Jurkat, Clone E6-1 (cell line): ENCODE data around the gene SPIB. TPM values are rescaled to one million over a fixed set of nuclear protein-coding genes. Genes with fewer than 3 reads are reported as not detected.
A peak's percentile ranks its signal among the peaks of the same experiment; 100 is the strongest.

Experiments
- DNase-seq: peaks from one replicate; pipeline ENCODE4 v3.0.0-alpha.2; 2011; ENCODE audit warnings: low read depth, low spot score
- H3K4me3 ChIP-seq: 2 replicates; pipeline ENCODE4 v1.5.1; 2011; ENCODE audit warnings: mild to moderate bottlenecking, low read length, control low read depth, moderate library complexity
- polyA plus RNA-seq: library from polyadenylated mRNA; unstranded; fragments of >200 nt; gene quantifications from one replicate; pipeline ENCODE4 v1.2.1, GENCODE V29; 2012; ENCODE audit warnings: missing spikeins; ENCODE audit not compliant: insufficient read length, insufficient read depth

The SPIB gene
- polyA plus RNA-seq, result 2.4 TPM

- no peak for DNase-seq
- no peak within 1 kb of the TSS for H3K4me3 ChIP-seq
Observed at GRCh38 chr19:50418176-50419021, at the start of gene SPIB. SPIB (plus strand) TSS chr19:50418938; CDS start chr19:50418963, 25 bp downstream.

- no peak overlapping the region for H3K4me3 ChIP-seq
- DNase-seq, result no peak
Observed at GRCh38 chr19:50371914-50372475, 46.7 kb upstream of the SPIB start.

- peak; percentile 98 for DNase-seq
- peak within 1 kb of the TSS; percentile 85 for H3K4me3 ChIP-seq
Observed at GRCh38 chr19:50376166-50377050, 42.3 kb upstream of the SPIB start, which contains the start of gene NR1H2. NR1H2 (plus strand) TSS chr19:50376457; CDS start chr19:50377606, 1,149 bp downstream.

GRCh38 chr19:50377051-50377461, 41.7 kb upstream of the SPIB start:
- no peak for DNase-seq
- peak overlapping the region; percentile 37 for H3K4me3 ChIP-seq

GRCh38 chr19:50377517-50377916, 41.2 kb upstream of the SPIB start:
- no peak for DNase-seq
- no peak overlapping the region for H3K4me3 ChIP-seq

GRCh38 chr19:50378169-50378862, 40.4 kb upstream of the SPIB start:
- no peak for DNase-seq
- H3K4me3 ChIP-seq, result no peak overlapping the region

- DNase-seq, result no peak
- no peak overlapping the region for H3K4me3 ChIP-seq
Observed at GRCh38 chr19:50378863-50379236, 39.9 kb upstream of the SPIB start.

- DNase-seq, result no peak
- H3K4me3 ChIP-seq, result no peak overlapping the region
Observed at GRCh38 chr19:50379602-50380001, 39.1 kb upstream of the SPIB start.

GRCh38 chr19:50380137-50380536, 38.6 kb upstream of the SPIB start:
- DNase-seq, result no peak
- H3K4me3 ChIP-seq, result no peak overlapping the region

- no peak overlapping the region for H3K4me3 ChIP-seq
- DNase-seq, result no peak
Observed at GRCh38 chr19:50380751-50381151, 38.0 kb upstream of the SPIB start.

GRCh38 chr19:50381881-50382729, 36.6 kb upstream of the SPIB start:
- no peak overlapping the region for H3K4me3 ChIP-seq
- no peak for DNase-seq

GRCh38 chr19:50383001-50383851, 35.5 kb upstream of the SPIB start:
- DNase-seq, result no peak
- H3K4me3 ChIP-seq, result peak overlapping the region; percentile 58

GRCh38 chr19:50383852-50384684, 34.7 kb upstream of the SPIB start, which contains the start of gene POLD1:
POLD1 (plus strand) TSS chr19:50384347; CDS start chr19:50398852, 14,505 bp downstream.
- peak within 1 kb of the TSS; percentile 97 for H3K4me3 ChIP-seq
- DNase-seq, result peak; percentile 95

GRCh38 chr19:50384685-50385535, 33.8 kb upstream of the SPIB start:
- no peak for DNase-seq
- peak overlapping the region; percentile 97 for H3K4me3 ChIP-seq

- no peak for DNase-seq
- H3K4me3 ChIP-seq, result no peak overlapping the region
Observed at GRCh38 chr19:50387176-50387867, 31.4 kb upstream of the SPIB start.
